Stimulated activated CD8-positive, alpha-beta memory T cell treated with anti-CD3 and anti-CD28 coated beads, Interleukin-2, amount 100 ng/mL, for 1 hour (primary cell): ENCODE results near the gene APH1B.
"Not testable (repeated sequence)": the region's sequence is repeated elsewhere in the genome, so short reads cannot be mapped to it uniquely, and the experiment has no call there.

Experiments
- DNase-seq, 2 donors: peaks; one replicate each; pipeline ENCODE4 v3.0.0-alpha.2; 2020; ENCODE audit warnings: low read depth in 2 of 2

APH1B gene

DNA sequence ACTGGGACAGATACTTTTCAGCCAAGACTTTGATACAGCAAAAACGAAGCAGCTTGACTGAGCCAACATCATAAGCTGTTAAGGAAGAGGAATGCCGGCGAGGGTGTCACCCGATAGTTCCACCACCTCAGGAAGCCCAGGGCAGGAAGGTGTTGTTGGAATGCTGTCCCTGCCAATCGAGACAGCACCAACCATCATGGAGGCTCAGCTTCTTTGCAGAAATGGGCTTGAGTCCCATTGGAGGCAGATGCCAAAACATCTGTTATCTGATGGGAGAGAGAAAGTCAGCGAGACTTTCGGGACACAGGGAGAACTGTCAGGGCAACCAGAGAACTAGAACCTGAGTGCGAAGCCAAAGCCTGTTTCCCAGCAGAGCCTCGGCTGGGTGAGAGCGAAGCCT is 53.5 kb downstream of the APH1B start:
- no peak for DNase-seq

DNA sequence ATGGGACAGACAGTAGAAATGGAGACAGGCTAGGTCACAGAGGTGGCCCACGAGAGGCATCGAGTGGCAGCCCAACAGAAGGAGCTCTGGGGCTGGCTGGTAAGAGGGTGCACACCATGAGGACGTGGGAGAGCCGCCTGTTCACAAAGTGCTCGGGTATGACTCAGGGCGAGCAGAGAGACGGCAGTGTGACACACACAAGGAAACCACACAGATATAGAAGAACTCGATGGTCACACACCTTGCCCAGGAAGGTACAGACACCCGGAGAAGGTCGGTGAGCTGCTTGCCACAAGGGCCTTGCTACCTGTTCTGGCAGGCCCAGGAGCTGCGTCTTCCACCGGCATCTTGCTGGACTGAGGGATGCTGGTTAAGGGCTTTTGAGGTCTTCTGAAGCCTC is 54.1 kb downstream of the APH1B start:
- no peak for DNase-seq

DNA sequence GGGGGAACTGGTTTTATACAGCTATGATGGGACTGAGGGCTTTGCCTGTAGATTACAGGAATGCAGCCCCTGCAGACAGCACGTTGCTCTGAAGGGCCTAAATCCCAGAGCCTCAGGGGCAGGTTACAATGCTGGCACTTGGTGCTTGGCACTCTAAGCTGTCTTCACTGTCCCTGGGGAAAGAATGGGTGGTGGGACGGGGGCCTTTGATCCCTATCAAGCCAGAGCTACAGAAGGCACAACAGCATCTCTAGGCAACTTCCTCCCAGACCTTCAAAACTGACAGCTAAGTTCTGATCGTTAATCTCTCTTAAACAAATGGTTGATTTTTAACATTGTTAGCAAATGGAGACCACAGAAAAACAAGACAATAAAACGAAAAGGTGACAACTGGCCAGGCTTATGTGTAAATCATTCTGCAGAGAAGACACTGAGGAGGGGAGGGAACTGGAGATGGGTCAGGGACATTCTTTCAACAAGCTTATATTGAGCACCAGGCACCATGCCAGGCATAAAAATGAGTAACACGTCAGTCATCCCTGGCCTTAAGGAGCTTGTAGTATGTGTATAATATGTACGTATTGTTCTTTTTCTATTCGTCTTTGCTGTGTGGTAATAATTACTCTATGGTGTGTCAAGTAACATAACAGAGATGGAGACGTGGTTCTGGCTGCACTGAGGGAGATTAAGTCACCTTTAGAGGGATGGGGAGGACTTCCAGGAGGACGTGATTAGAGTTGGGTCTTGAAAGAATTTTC is 55.1 kb downstream of the APH1B start:
- DNase-seq, result no peak

DNA sequence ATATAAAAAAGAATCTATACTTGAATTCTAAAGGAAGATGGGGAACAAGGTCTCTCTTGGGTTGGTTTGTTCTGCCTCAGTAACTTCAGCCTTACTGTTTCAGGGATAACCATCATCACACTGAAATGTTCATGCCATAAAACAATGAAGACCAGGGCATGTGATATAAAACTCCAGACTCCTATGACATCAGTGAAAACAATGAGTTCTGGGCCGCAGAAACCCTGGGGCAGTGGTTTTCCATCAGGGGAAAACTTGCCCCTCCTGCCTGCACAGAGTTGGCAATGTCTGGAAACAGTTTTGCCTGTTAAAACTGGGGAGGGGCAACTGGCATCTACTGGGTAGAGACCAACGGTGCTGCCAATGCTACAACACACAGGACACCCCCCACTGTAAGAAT is 57.4 kb downstream of the APH1B start:
- DNase-seq, result no peak

DNA sequence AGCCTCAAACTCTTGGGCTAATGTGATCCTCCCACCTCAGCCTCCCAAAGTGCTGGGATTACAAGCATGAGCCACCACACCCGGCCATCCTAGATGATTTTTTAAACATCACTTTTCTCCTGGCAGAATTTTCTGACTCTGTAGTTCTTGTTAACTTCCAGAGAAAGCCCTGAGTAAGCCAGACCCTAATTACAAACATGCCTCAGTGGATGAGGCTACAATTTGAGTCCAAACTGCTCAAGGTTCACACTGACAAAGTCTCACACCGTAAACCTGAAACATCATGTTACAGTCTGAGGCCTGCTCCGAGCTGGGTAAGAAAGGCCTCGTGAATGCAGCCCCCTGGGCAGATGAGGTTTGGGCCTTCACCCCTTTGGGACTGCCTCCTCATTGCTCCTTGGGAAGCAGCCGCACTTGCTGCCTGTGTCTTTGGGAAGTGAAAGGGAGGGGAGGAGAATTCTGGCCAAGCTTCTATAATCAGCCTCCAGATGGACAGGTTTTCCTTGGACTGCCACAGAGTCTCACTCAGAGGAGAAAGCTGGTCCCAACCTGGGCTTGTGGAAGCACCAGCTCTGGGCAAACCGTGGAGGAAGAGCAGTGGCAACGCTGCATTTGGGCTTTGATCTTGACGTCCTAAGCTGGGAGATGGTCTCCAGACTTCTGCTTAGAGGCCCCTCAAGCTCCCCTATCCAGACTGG is 58.3 kb downstream of the APH1B start:
- no peak for DNase-seq

DNA sequence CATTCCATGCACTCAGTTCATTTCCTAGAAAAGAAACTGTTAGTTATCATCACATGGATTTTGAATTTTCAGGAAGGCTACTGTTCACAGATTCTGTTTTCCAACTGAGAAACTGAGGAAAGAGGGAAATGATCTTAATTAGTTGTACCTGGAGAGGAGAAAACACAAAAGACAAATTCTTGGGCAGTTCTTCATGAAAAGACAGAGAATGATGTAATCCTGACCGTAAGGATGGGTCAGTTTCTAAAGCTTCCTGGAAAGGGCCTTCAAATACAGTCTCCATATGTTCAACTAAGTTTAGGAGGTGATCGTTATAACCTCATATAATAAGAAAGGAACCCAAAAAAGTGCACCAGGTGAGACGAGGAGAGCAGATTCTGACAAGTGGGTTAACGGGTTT is 59.6 kb downstream of the APH1B start:
- no peak for DNase-seq

DNA sequence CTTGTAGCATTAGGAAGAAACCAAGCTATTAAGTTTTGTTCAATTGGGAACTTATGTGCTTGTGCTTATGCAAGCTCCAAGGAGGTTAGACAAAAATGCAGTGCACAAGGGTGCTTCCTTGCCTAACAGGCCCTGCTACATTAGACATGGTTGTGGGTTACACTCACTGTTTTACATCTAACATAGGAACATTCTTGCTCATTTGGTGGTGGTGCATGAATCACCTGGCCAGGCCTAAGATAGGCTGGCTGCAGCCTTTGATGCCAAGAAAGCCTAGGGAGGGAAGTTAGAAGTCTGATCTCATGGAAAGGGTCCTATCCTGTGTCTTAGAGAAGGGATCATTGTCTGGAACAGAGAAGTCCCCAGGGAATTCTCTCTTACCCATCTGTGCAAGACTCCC is 60.8 kb downstream of the APH1B start:
- DNase-seq, result no peak

DNA sequence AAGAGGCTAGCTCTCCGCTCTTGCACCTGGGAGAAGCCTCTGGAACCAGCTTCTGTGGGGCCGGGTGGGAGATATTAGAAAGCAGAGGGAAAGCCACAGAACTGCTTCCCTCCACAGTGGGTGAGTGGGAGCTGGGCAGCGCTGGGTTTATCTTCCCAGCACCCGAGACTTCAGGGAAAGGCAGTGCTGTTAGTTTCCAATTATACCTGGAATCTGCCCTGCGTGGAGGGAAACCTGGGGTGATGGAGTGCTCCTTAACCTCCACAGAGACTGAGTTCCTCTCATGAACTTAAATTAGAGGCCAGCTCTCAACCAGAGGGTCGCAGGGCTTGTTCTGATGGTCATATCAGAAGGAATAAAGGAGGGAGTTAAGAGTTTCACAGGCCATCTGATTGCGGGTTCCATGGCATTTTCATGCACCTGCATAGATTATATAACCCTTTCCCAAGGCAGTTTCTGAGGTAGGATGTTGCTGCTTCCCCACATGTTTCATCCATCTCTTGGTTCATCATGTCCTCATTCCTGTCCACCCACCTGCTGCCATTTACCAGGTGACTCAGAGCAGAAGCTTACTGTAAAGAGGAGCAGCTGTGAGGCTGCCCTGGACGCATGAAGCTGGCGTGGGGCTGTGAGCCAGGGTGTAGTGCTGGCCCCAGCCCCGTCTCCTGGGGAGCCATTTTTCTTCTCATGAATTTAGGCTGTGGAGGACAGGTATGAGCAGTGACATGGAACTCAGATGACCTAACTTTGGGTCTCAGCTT is 61.8 kb downstream of the APH1B start:
- no peak for DNase-seq

DNA sequence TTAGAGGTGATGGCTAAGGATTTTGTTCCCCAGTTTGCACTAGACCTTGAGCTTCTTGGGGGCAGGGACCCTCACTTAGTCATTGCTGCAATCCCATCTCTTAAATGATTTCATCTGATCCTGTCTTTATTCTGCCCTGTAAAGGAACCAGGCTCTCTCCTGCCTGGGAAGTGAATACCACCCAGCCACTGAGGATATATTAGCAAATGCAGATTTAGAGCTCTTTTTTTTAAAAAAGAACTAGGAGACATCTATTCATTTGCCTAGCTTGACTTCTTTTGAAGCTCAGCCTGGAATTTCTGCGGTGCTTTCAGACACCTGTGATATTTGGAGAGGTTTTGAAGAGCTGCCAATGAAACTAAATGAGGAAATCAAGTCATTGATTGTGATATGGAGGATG is 62.4 kb downstream of the APH1B start:
- DNase-seq, result no peak

DNA sequence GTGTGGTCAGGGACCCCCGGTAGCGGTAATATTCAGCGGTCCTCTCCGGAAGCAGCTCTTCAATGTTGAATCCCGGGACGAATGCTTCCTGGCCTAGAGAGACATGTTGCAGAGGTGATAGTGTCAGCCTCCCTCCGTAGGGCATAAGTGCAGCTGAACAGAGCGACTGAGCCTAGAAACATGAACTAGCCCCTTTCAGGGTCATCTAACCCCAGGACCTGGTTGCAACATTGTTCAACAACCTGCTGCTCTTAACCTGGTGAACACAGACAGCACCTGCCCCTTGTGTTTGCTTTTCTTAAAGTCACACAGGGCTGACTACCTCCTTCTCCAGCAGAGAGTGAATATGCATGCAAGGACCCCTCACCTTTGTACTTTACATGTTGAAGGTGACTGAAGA is 62.9 kb downstream of the APH1B start:
- DNase-seq, result no peak

DNA sequence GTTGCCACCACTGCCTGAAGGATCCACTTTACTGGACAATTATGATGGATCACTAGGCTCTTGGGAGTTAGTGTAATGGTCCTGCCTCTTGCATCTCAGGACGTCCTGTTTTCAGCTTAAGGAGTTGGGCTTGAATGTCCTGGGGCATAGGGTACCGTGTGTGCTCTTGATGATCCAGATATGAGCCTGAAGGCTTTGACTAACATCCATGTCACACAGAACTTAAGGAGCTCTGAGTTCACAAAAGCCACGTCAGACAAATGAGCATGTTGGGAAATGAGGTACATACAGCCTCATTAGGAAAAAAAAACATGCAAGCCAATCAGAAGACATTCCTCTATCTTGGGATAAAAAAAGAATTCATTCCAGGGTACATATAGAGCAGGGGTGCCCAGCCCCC is 63.5 kb downstream of the APH1B start:
- DNase-seq, result no peak

DNA sequence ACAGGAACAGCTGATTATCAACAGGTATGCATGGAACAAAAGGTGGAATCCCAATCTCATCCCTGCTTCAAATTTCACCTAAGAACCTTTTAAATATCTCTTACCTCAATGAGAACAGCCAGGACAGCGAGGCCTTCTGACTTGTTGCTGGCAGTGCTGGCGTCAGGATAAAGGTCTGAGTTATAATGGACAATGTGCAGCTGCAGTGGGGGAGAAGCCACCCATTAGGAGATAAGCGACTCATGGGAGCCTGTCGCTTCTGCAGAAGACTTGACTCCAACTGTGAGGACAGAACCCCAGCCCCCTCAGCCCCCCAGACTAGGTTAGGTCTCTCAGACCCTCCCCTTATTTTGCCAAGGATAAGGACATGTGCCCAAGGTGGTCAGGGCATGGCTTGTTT is 64.5 kb downstream of the APH1B start:
- DNase-seq, result no peak

DNA sequence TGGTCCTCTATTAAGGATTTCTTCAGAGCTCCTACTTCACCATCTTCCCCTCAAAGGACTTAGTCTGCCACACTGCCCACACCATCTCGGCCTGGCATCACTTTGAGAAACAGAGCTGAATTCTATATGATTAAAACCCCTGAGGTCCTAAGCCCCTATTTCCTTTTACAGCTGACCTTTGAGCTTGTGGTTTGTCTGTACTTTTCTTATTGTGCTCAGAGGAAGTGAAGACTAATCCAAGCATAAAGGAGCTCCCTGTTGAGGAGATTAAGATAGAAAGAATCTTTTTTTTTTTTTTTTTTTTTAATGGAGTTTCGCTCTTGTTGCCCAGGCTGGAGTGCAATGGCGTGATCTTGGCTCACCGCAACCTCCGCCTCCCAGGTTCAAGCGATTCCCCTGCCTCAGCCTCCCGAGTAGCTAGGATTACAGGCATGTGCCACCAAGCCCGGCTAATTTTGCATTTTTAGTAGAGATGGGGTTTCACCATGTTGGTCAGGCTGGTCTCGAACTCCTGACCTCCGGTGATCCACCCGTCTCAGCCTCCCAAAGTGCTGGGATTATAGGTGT is 65.7 kb downstream of the APH1B start:
- DNase-seq, result not testable (repeated sequence)

DNA sequence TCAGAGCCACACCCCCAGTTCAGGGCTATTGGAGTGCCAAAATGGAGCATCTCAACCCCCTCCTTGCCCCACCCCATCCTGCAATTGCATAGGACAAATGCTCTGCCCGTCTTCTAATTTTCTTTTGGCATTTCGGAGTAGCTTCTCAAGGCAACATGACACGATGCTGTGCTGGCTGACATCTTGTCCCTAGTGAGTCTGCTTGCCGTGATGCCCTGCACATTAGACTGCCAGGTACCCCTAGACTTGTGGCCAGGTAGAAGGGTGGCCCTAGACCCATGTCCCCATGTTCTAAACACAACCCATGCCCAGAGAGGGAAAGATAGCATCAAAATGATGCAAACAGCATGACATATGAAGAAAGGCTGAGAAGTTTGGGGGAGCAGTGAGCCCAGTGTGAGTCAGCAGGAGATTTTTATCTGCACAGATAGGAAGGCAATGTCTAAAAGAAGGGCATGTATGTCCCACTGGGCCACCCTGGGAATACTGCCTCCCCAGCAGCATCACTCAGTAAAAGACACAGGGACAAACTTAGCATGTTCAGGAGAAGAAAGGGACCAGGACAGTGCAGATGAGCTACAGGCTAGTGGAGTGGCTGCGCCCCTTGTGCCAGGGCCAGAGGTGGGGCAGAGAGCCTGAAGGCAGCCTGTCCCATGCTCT is 67.5 kb downstream of the APH1B start:
- no peak for DNase-seq

DNA sequence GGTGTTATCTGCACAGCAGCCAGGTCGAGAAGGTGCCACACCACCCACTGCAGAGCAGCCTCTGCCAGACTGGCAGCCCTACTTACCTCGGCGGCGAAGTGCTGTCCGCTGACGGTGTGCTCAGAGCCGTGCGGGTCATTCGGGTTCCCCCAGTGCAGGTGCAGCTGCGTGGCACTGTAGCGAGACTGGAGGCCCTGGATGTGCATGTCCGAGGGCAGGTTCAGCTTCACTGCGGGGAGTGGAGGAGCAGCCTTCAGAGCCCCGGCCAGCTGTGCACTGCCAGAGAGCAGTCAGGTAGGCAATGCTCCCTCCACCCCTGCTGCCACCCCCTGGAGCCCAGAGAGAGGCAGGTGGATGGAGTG is 68.0 kb downstream of the APH1B start:
- DNase-seq, result no peak

DNA sequence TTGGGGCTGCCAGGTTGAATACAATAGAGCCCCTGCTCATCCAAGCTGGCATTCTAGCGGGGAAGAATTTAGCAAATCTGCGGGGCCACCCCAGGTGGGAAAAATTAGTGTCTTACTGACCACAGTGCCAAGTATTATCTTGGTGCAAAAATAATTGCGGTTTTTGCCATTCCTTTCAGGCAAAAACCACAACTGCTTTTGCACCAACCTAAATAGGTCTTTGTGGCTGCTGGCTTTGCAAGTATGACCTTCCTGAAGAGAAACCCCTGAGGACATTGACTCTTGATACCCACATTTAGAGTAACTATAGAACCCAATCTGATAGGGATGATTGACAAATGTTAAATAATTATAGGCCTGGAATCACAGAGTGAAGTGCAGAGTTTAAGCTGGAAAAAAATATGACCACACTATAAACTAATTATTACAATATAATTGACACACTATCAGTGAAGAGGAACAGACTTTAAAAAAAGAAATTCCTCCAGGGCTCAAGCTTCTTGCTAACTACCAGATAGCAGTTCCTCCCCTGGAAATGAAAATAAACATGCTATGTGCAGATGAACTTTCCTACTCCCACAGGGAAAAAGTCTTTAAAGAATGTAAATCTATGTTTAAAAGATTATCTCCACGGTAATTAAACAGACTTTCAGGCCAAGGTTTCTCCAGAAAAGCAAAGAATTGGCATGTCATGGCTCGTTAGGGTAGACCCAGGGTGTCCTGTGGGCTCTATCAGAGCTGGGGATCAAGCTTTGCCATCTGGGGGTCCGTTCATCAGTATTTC is 69.9 kb downstream of the APH1B start:
- DNase-seq, result no peak

DNA sequence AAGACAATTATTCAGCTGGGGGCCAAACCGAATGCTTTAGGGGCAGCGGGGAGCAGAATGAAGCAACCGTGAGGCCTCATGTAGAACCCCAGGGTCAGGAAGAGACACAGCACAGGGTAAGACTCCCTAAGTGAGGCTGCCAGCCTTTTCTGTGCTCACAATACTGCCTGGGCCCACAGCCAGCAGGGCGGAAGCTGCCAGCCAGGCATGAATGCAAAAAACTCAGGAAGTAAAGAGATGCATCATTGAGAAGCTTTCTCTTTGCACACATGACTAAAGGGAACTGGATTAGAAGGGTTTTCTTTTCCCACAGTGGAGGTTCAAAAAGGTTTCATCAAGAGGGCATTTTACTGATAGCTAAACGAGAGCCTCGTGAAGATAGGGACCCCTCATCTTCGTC is 71.0 kb downstream of the APH1B start:
- DNase-seq, result no peak

DNA sequence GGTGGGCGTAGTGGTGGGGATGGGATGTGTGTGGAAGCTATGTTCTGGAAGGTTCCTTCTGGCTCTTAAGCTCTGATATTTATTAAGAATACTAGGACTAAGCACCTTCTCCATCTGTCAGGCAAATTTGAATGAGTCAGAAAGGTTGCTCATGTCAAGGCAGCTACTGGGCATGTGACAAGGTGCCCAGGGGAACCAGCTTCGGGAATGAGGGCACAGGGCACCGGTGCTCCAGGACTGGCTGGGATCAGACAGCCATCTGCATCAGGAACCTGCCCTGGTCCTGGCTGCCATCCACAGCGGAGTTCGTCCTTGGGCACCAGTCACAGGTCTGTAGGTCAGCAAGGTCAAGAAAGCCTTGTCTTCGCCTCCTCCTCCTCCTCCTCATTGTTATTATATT is 71.8 kb downstream of the APH1B start:
- DNase-seq, result no peak

DNA sequence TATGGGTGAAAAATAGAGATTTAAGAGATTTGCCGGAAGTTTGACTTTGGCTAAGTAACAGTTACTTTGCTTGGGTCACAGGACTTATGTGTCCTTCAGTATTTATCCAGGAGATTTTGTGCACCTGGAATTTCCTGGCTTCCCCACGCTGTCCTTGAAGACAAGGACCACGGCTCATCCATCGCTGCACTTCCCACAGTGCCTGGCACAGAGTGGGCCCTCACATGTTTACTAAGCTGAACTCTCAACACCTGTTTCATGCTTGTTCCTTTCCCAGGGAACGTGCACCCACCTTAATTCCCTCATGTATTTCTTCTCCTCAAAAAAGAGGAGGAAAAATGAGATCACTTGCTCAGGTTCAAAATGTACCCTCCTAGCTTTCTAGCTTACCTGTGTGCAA is 72.2 kb downstream of the APH1B start:
- DNase-seq, result no peak

DNA sequence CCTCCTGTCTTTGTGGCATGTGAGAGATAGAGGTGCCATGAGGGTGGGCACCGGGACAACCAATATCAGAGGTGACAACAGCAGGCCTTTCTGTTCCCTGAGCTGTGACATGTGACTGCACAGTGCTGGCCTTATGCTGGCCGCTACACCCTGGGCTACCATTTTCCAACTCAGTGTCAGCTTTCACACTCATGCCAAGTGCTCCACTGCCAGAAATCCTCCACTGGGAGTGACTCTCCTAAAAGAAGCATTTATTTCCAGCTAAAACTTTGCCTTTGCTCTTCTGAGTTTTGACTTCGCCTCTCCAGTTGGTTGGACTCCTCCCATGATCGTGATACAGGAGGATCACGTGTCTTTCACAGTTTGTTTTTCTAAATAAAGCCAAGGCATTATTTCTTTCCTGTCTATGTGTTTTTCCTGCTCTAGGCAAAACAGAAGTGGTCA is 72.8 kb downstream of the APH1B start:
- no peak for DNase-seq

DNA sequence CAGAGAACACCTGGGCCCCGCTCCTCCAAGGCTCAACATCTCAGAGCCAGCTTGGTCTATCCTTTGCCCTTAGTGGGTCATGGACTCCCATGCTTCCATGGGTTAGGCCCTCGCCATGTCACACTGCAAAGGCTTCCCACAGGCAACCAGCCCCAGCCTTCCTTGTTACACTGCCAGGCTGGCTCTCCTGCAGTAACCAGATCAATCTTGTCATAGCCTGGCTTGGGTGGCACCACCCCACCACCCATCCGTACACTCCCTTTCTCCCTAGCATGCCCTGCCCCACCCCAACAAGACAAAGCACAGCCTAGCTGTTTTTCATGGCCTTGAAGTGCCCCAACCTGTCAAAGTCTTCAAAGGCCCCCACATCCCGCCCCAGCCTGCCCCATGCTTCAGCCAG is 73.8 kb downstream of the APH1B start:
- no peak for DNase-seq
